HG02885 (cell line): ENCODE measurements around the gene SMCO2.
"Not testable (repeated sequence)": the region's sequence is repeated elsewhere in the genome, so short reads cannot be mapped to it uniquely, and the experiment has no call there.

Experiments
- ATAC-seq: cut with Tn5 transposase; IDR thresholded peaks from one replicate; pipeline ENCODE4 v1.9.1; 2021; ENCODE audit warnings: mild to moderate bottlenecking; ENCODE audit not compliant: unreplicated experiment, poor library complexity

SMCO2 gene

GRCh38 chr12:27521981-27522380, 75.4 kb downstream of the SMCO2 start:
- no peak for ATAC-seq

DNA sequence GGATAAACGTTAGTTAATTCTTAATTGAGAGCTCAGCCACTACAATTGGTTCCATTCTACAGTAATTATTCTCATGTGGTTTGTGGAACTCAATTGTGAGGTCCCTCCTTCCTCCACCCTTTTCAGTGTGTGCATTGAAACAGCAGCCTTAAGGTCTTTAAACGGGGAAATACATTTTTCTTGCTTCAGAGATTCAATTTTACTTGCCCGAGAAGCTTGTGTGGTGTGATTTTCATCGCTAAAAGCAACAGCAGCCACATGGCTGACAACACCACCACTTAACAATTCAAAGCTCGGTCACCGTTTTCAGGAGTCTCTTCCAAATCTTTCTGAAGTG, 76.7 kb downstream of the SMCO2 start:
- peak; percentile 8 for ATAC-seq

GRCh38 chr12:27523642-27524493, 77.3 kb downstream of the SMCO2 start, which contains the start of gene PPFIBP1:
Gene PPFIBP1 (plus strand): TSS chr12:27524206. CDS start chr12:27633397, 109,191 bp downstream.
- peak; percentile 97 for ATAC-seq

GRCh38 chr12:27524494-27524835, 77.9 kb downstream of the SMCO2 start:
- ATAC-seq: no peak

DNA sequence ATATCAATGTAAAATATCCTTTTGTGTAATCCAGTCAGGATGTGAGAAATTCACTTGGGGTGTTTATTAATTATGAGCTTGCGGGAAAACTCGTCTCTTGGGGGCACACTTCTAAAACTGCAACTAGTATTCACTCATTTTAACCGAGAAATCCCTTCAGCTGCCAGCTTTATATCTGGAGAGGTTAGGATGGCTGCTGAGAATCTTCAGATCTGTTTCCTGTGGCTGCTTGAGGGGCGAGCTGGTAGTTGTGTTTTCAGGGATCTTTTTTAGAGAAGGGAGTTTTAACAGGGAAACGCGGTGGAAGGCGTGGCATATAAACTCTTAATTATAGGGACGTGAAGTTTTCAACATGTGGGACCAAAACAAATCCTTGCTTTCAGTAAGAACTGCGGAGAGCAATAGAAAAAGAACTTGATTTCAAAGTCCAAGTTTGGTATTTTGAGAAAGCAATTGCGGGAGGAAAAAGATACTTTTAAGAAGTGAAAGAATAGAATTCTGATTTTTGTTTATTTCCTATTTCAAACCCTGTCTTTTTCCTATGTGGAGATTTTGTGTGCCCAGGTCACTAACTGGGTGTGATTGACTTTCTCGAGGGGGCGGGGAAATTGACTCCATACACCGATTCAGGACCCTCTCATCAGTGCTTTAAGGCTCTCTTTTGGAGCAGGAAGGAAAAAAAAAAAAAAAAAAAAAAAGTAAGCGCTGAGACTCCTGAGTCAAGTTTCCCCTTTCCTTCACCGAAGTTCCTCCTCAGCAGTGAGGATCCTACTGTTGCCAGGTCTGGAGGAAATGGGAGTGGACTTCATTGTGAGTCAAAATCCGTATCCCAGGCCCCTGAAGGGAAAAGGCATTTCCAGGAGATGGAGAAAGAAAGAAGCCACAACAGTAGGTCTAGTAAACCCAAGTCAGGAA, 78.6 kb downstream of the SMCO2 start:
- ATAC-seq: no peak

GRCh38 chr12:27527512-27527911, 81.0 kb downstream of the SMCO2 start:
- ATAC-seq: no peak

- ATAC-seq: no peak
These were observed 82.3 kb downstream of the SMCO2 start for GRCh38 chr12:27528788-27529187.

DNA sequence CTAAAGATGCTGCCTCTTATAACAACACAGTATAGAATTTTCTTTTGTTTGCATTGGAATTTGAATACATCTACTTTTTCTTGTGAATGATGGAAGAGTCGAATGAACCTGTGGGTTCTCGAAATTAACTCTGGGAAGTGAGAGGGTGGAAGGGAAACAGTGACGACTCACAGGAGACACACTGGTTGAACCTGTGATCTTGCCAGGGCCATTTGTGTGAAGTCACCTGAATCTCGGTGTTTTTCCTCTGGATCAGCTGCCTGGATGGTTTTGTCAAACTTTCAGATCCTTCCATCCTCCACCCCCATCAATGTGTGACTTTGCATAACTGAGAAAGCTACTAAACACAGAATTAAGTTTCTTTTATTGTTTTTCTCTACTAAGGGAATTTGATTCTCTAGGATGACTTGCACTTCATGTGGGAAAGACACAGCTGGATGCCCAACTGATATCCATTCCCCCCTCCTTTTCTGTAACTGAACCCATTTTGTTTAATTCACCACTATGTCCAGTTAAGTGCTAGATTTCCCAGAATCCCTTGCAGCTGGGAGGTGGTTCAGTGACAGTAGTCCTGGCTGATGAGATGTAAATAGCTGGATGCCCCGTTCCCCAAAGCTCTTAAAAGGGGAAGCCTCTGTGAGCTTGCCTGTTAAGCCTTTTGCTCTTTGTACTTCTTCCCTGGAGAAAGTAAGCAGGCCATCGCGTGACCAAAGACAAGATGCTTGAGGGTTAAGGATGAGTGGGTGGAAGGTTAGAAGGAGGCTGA, 83.8 kb downstream of the SMCO2 start:
- ATAC-seq: no peak

DNA sequence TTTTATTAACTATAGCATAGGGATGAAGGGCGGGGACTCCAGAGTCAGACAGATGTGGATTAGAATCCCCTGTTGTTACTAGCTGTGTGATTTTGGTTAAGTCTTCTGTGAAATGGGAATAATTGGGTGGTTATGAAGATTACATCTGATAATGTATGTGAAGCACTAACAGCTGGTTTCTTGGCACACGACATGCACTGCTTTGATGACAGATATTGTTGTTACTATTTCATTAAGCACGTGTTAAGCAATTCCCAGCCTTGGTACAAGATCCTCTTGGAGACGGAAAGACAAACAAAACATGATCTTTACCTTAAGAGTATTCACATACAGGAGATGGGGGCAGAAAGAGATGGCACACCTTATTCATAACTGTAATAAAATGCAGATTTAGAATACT, 85.4 kb downstream of the SMCO2 start:
- no peak for ATAC-seq

DNA sequence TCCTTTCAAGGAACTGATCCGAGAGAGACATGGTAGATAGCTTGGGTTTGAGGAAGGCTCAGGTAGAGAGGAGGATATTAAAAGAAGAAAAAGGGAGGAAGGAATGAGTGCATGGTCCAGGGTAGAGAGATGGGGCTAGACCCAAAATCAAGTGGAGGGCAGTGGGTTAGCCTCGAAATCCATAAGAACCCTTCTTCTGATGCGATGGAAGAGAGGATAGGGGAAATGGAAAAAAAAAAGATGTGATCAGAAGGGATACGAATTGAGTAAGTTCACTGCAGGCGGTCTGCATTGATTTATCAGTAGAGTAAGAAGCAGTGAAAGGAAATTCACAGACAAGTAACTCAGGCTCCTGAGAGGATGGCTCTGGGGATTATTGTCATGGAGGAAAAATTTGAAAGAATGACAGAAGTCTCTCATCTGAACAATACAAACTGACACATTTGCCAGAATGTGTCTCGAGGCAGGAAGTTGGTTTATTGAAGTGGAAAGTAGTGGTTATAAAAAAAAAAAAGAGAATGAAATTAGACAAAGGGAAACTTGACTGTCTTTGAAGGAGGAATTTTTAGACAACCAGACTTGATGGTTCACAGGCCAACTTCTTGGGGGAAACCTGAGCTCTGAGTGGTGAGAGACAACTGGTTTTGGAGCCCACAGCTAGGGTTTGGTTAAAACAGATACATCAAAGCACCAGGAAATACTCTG, 87.7 kb downstream of the SMCO2 start:
- peak; percentile 73 for ATAC-seq

DNA sequence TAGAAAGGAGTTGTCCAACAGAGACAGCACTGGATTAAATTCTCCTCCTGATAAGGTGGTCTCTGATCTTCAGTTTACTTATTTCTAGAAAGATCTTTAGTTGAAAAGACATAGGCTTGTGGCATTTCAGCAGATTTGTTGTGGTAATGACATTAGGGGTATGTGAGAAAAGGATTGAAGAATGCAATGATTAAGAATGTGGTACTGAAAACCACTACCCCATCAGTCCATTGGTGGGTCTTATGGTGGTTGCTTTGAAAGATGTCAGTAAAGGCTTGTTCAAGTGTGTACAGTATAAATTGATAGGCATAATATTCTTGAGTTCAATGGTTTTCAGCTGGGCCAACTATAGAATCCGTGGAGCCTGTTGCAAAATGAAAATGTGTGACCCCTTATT, 88.2 kb downstream of the SMCO2 start:
- ATAC-seq: peak; percentile 28

DNA sequence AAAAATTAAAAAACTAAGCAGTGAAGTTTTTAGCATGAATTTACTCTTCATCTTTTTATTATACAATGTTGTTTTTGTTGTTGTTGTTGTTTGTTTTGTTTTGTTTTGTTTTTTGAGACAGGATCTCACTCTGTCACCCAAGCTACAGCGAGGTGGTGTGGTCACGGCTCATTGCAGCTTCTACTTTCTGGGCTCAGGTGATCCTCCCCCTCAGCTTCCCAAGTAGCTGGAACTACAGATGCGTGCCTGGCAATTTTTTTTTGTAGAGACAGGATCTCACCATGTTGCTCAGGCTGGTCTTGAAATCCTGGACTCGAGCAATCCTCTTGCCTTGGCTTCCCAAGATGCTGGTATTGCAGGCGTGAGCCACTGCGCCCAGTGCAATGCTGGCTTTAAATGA, 88.8 kb downstream of the SMCO2 start:
- peak; percentile 44 for ATAC-seq

- ATAC-seq: no peak
These were observed 91.5 kb downstream of the SMCO2 start for GRCh38 chr12:27537855-27538675.

DNA sequence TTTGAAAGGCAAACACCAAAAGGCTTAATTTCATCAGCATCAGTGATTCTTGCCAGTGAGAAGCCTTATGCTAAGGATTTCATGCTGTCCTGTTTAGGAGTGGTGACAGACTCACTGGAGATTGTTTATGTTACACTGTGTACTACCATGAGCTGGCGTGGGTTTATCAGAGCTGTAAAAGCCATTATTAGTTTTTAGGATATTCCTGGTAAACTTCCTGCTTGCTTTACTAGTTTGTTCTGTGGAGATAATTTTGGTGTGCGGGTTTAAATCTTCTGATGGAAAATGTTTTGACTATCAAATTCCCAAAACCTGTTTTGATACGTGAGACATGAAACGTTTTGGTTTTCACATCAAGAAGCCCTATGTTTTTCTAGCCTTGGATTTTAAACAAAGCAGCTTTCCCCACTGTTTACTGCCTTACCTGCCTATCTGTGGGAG, 92.7 kb downstream of the SMCO2 start:
- no peak for ATAC-seq

- ATAC-seq: peak; percentile 56
These were observed 94.6 kb downstream of the SMCO2 start for GRCh38 chr12:27541031-27541719.

- no peak for ATAC-seq
These were observed 96.1 kb downstream of the SMCO2 start for GRCh38 chr12:27542628-27543027.

GRCh38 chr12:27544858-27545257, 98.3 kb downstream of the SMCO2 start:
- ATAC-seq: not testable (repeated sequence)

DNA sequence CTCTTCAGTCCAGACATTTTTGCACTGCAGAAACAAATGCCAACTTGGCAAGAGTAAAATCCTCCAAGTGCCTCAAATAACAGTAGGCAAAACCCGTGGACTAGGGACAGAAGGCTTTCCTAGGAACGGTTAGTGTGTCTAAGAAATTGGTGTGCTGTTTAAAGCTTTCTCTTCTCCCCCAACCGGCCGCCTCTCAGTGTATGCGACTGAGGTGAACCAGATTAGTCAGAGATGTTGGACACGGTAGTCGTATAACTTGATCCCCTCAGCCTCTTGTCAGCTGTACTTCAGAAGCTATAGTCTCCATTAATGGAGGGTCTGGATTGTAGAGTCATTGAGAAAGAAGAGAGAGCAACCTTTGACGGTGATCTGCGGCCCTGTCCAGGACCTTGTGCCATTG, 99.1 kb downstream of the SMCO2 start:
- no peak for ATAC-seq

GRCh38 chr12:27547592-27547991, 101.1 kb downstream of the SMCO2 start:
- ATAC-seq: no peak
